Neutrophil (primary cell): ENCODE data around the gene PRKAA1.
"Not testable (repeated sequence)": the region's sequence is repeated elsewhere in the genome, so short reads cannot be mapped to it uniquely, and the experiment has no call there.

Experiments
- H3K27ac ChIP-seq: fragments of 200-600 bp; sonication (generic); 2 replicates; pipeline ENCODE4 v1.5.1; 2016; ENCODE audit warnings: mild to moderate bottlenecking, moderate library complexity
- H3K27me3 ChIP-seq: fragments of 200-600 bp; sonication (generic); 2 replicates; pipeline ENCODE4 v1.6.0; 2016; ENCODE audit warnings: mild to moderate bottlenecking
- H3K36me3 ChIP-seq: fragments of 200-600 bp; sonication (generic); 2 replicates; pipeline ENCODE4 v1.5.1; 2017
- H3K4me1 ChIP-seq, 2 experiments: fragments of 200-600 bp in 1 of 2; sonication (generic) in 1 of 2; 1 replicate in 1 of 2; 2 replicates in 1 of 2; pipeline versions ENCODE4 v1.5.1 to v1.6.1; 2013 to 2016; ENCODE audit warnings: low read depth in 1 of 2, low read length in 1 of 2, mild to moderate bottlenecking in 1 of 2, moderate library complexity in 1 of 2; ENCODE audit not compliant: control insufficient read depth in 1 of 2, insufficient read depth in 1 of 2
- H3K4me3 ChIP-seq, 2 experiments: fragments of 200-600 bp in 1 of 2; sonication (generic) in 1 of 2; 1 replicate in 1 of 2; 2 replicates in 1 of 2; pipeline ENCODE4 v1.5.1; 2013 to 2016; ENCODE audit warnings: low read depth in 1 of 2, low read length in 1 of 2, mild to moderate bottlenecking in 1 of 2, moderate library complexity in 1 of 2
- H3K9me3 ChIP-seq: fragments of 200-600 bp; sonication (generic); 2 replicates; pipeline ENCODE4 v1.5.1; 2016
- TF ChIP-seq, protein P1 (sequence below): fragments of 200-600 bp; sonication (generic); IDR thresholded peaks from 2 replicates; pipeline ENCODE4 v1.5.1; 2016; ENCODE audit warnings: antibody characterized with exemption

The PRKAA1 gene

DNA sequence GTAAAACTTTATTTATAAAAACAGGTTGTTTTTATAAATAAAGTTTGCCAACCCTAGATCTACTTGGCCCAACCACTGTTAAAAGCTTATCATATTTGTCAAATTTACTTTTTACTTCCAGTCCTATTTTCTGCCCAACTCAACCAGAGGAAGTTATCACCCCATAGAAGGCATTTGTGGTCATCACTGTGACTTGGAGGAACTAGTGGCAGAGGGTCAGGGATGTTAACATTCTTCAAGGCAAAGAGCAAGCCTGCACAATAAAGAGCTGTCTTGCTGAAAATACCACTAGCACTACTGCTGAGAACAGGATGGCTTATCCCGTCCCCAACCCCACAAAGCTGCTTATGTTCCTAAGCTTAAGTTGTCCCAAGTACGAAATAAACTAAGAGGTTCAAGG is 64.7 kb downstream of the PRKAA1 start:
- peaks cover 6% of the 10 kb centered on the region for H3K36me3 ChIP-seq
- H3K4me1 ChIP-seq = peaks cover 0 to 5% of the 10 kb centered on the region in 2 experiments
- TF ChIP-seq, protein P1, sequence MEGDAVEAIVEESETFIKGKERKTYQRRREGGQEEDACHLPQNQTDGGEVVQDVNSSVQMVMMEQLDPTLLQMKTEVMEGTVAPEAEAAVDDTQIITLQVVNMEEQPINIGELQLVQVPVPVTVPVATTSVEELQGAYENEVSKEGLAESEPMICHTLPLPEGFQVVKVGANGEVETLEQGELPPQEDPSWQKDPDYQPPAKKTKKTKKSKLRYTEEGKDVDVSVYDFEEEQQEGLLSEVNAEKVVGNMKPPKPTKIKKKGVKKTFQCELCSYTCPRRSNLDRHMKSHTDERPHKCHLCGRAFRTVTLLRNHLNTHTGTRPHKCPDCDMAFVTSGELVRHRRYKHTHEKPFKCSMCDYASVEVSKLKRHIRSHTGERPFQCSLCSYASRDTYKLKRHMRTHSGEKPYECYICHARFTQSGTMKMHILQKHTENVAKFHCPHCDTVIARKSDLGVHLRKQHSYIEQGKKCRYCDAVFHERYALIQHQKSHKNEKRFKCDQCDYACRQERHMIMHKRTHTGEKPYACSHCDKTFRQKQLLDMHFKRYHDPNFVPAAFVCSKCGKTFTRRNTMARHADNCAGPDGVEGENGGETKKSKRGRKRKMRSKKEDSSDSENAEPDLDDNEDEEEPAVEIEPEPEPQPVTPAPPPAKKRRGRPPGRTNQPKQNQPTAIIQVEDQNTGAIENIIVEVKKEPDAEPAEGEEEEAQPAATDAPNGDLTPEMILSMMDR = no peak
- H3K4me3 ChIP-seq = no peak overlapping the region
- H3K27ac ChIP-seq = no peak overlapping the region
- no peaks in the 10 kb centered on the region for H3K27me3 ChIP-seq
- no peaks in the 10 kb centered on the region for H3K9me3 ChIP-seq

DNA sequence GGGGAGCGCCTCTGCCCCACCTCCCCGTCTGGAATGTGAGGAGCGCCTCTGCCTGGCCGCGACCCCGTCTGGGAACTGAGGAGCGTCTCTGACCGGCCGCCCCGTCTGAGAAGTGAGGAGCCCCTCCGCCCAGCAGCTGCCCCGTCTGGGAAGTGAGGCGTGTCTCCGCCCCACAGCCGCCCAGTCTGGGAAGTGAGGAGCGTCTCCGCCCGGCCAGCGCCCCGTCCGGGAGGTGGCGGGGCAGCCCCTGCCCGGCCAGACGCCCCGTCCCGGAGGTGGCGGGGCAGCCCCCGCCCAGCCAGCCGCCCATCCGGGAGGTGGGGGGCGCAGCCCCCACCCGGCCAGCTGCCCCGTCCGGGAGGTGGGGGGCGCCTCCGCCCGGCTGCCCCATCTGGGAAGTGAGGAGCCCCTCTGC is 75.7 kb downstream of the PRKAA1 start:
- not testable (repeated sequence) for H3K4me3 ChIP-seq, H3K27ac ChIP-seq, H3K4me1 ChIP-seq, H3K9me3 ChIP-seq, H3K27me3 ChIP-seq
- peaks cover 21% of the 10 kb centered on the region for H3K36me3 ChIP-seq

DNA sequence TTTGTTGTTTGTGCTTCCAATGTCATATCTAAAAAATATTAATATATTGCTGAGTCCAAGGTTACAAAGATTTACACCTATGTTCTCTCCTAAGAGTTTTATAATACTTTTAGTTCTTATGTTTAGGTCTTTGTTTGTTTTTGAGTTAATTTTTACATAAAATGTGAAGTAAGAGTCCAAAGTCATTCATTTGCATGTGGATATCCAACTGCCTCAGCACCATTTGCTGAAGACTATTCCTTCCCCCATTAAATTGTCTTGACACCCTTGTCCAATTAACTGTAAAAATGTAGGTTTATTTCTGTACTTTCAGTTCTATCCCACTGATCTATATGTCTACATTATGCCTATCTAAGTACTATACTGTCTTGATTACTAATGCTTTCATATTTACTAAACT is 78.1 kb downstream of the PRKAA1 start:
- H3K27me3 ChIP-seq = no peaks in the 10 kb centered on the region
- no peaks in the 10 kb centered on the region for H3K9me3 ChIP-seq
- no peaks in the 10 kb centered on the region for H3K4me1 ChIP-seq
- TF ChIP-seq, protein P1 = no peak
- no peak overlapping the region for H3K27ac ChIP-seq
- peaks cover 34% of the 10 kb centered on the region for H3K36me3 ChIP-seq
- no peak overlapping the region for H3K4me3 ChIP-seq

DNA sequence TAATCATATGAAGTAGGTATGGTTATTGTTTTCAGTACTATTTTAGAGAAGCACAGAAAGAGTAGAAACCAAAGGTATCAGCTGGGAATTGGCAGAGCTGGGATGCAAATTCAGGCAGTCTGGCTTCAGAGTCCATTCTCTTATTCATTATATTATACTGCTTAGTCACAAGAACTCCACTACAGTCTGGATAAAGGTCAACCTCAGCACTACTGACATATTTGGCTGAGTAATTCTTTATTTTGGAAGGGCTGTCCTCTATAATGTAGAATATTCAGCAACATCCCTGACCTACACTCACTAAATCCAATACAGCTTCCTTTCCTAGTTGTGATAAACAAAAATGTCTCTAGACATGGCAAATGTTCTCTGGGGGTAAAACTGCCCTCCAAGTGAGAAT is 80.9 kb downstream of the PRKAA1 start:
- no peak overlapping the region for H3K27ac ChIP-seq
- TF ChIP-seq, protein P1 = no peak
- no peaks in the 10 kb centered on the region for H3K27me3 ChIP-seq
- H3K4me3 ChIP-seq = no peak overlapping the region
- no peaks in the 10 kb centered on the region for H3K9me3 ChIP-seq
- no peaks in the 10 kb centered on the region for H3K4me1 ChIP-seq
- peaks cover 29% of the 10 kb centered on the region for H3K36me3 ChIP-seq

DNA sequence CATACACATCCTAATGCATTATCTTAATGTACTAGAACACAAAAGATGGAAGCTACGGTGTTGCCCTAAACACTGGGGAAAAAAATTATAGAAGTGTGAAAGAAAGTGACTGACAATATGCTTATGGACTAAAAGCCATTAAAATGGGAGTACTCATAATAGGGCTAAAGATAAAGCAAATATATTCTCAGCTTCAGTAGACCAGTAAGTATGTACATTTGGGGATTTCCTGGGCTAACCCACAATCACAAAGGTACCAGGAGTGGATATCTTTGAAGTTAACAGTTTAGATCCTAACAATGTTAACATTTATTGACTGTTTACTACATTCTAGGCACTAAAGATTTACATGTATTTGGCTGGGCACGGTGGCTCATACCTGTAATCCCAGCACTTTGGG is 81.6 kb downstream of the PRKAA1 start:
- Histone ChIP-seq H3K4me3 (no peak overlapping the region), H3K27me3 (no peaks in the 10 kb centered on the region), H3K36me3 (peaks cover 29% of the 10 kb centered on the region), H3K27ac (no peak overlapping the region), H3K4me1 (no peaks in the 10 kb centered on the region), H3K9me3 (no peaks in the 10 kb centered on the region)
- TF ChIP-seq, protein P1 = no peak

DNA sequence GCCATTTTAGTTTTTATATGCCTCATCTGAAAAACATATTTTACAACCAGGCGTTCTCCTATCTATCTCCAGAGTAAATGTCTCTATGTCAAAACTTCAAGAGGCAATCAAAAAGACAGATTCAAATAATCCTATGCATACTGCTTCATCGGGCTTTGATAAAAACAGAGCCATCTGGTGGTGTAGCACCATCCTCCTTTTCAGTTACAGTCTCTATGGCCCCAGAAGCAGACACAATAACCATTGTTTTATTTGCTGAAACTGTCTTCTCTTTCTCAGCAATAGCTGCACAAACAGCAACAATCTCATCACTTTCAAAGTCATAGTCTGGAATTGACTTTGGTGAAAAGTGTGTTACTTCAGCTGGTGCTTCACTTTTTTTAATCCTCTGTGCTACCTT is 82.2 kb downstream of the PRKAA1 start:
- Histone ChIP-seq H3K4me1 (no peaks in the 10 kb centered on the region), H3K27me3 (no peaks in the 10 kb centered on the region), H3K27ac (no peak overlapping the region), H3K4me3 (no peak overlapping the region), H3K9me3 (no peaks in the 10 kb centered on the region), H3K36me3 (peaks cover 26% of the 10 kb centered on the region)
- TF ChIP-seq, protein P1 = no peak
